Measurements from ENCODE around the gene SLCO2A1.

DNA sequence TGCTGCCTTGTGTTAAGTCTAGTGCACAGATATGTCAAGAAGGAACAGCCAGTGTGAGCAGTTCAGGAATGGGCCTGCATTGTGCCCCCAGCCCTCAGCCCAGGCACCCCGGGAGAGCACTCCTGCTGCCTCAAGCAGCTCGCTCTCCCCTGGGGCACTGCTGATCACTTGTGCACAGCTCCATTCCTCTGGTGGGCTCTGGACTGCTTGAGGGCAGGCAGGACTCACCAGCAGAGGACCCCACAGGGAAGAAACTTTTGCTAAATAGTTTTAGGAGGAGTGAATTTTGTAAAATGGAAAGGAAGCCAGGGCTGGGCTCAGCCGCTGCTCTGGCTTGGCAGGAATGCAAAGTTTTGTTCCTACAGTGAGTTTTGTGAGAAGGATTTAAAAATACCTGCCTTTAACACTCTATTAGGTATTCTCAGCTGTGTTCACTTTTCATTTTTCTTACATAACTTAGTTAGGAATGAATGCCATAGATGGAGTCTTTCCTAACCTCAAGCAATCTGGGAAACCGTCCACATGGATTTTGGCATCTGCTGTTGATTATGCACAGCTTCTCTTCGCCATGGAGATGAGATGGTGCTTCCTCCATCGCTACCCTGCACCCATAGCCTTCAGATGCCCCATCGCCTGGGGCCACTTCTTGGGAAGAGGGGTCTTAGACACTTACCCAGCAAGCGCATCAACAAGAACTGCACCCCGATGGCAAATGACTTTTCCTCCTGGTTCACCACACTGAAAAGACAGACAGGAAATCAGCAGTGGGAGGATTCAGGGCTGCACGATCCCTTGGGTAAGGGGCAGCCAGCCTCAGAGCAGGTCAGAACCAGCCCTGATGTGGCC lies 91.7 kb downstream of the SLCO2A1 start:
- no peak for TF ChIP-seq POLR2A (IDR thresholded peaks at IDR 0.05)
- TF ChIP-seq, protein P1, sequence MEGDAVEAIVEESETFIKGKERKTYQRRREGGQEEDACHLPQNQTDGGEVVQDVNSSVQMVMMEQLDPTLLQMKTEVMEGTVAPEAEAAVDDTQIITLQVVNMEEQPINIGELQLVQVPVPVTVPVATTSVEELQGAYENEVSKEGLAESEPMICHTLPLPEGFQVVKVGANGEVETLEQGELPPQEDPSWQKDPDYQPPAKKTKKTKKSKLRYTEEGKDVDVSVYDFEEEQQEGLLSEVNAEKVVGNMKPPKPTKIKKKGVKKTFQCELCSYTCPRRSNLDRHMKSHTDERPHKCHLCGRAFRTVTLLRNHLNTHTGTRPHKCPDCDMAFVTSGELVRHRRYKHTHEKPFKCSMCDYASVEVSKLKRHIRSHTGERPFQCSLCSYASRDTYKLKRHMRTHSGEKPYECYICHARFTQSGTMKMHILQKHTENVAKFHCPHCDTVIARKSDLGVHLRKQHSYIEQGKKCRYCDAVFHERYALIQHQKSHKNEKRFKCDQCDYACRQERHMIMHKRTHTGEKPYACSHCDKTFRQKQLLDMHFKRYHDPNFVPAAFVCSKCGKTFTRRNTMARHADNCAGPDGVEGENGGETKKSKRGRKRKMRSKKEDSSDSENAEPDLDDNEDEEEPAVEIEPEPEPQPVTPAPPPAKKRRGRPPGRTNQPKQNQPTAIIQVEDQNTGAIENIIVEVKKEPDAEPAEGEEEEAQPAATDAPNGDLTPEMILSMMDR (IDR thresholded peaks at IDR 0.05): no peak

All from lower leg skin (tissue), 3 donors.